HL-60 (cell line): Measurements from ENCODE around the gene SGPP2.

ENCODE experiments used
- SPI1 ChIP-seq: IDR thresholded peaks from 2 replicates; pipeline ENCODE4 v1.6.1; 2012; ENCODE audit warnings: low read depth, mild to moderate bottlenecking, borderline replicate concordance
- TF ChIP-seq, protein P1 (sequence below): IDR thresholded peaks from one replicate; pipeline ENCODE4 v1.5.1; 2011; ENCODE audit warnings: low read length, control low read depth, inconsistent platforms; ENCODE audit not compliant: insufficient read depth

- TF ChIP-seq, protein P1, sequence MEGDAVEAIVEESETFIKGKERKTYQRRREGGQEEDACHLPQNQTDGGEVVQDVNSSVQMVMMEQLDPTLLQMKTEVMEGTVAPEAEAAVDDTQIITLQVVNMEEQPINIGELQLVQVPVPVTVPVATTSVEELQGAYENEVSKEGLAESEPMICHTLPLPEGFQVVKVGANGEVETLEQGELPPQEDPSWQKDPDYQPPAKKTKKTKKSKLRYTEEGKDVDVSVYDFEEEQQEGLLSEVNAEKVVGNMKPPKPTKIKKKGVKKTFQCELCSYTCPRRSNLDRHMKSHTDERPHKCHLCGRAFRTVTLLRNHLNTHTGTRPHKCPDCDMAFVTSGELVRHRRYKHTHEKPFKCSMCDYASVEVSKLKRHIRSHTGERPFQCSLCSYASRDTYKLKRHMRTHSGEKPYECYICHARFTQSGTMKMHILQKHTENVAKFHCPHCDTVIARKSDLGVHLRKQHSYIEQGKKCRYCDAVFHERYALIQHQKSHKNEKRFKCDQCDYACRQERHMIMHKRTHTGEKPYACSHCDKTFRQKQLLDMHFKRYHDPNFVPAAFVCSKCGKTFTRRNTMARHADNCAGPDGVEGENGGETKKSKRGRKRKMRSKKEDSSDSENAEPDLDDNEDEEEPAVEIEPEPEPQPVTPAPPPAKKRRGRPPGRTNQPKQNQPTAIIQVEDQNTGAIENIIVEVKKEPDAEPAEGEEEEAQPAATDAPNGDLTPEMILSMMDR, result no peak
- TF ChIP-seq SPI1, result no peak
Measured at GRCh38 chr2:222451224-222451674, 26.9 kb downstream of the SGPP2 start.
